CD4-positive, alpha-beta T cell treated with Interleukin-10 for 1 hour (primary cell): ENCODE results near the gene NIP7.
A peak's percentile ranks its signal among the peaks of the same experiment; 100 is the strongest.

Experiments used
- DNase-seq: peaks from one replicate; pipeline ENCODE4 v3.0.0-alpha.2; 2020

NIP7 gene

GRCh38 chr16:69319381-69319780 lies 20.2 kb upstream of the NIP7 start:
- DNase-seq: no peak

DNA sequence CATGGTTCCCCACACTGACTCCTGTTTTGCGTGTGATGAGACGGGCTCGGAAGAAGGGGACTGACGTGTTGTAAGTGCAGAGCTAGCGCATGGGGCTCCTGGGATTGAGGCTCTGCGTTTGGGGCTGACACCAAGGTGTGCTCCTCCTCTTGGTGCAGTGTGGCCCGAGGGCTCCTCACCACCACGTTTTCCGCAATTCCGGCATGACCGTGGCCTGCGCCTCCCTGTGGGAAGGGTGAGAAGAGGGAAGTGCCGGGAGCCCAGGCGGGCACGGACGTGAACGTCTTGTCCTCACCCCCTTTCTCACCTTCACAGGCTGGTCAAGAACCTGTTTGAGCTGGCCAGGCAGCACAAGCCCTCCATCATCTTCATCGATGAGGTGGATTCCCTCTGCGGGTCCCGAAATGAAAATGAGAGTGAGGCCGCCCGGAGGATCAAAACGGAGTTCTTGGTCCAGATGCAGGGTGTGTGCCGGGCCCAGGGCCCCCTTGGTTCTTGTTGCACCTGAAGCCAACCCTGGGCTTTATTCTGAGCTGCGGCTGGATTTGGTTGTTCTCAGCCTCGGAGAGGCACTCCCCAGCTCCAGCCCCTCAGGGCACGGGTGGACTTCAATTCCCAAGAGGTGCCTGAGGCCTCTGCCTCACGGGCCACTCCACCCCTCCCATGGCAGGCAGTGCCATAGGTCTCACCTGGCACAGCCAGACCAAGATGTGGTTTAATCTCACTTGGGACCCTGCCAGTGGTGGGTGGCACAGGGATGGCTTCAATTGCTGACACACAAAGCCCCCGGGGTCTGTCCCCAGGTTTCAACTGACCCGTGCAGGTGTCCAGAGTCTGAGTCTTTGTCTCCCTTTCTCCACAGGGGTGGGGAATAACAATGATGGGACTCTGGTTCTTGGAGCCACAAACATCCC lies 19.5 kb upstream of the NIP7 start:
- no peak for DNase-seq

GRCh38 chr16:69320740-69321073 lies 18.9 kb upstream of the NIP7 start:
- no peak for DNase-seq

DNA sequence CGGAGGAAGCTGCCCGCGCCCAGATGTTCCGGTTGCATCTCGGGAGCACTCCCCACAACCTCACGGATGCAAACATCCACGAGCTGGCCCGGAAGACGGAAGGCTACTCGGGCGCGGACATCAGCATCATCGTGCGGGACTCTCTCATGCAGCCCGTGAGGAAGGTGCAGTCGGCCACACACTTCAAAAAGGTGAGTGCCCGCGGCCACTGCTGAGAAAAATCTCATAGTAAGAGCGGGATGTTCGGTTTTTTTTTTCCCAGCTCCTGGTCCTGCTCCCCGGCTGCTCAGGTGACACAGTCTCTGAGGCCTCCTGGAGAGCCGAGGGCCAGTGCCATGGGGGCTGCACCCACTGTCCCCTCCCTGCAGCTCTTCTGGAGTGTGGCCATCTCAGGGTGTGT lies 18.5 kb upstream of the NIP7 start:
- no peak for DNase-seq

GRCh38 chr16:69322343-69322742 lies 17.2 kb upstream of the NIP7 start:
- no peak for DNase-seq

DNA sequence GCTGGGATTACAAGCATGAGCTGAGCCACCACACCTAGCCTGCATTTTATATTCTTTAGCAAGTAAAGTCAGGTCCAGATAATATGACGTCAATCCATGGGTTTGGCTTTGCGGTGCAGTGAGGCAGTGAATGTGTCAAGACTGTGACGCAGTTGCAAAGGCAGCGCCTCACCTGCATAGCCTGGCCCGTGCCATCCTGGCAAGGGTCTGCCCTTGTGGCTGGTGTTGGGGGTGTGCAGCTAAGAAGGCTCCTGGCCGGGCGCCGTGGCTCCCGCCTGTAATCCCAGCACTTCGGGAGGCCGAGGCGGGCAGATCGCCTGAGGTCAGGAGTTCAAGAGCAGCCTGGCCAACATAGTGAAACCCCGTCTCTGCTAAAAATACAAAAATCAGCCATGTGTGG lies 16.2 kb upstream of the NIP7 start:
- DNase-seq: no peak

GRCh38 chr16:69324013-69324531 lies 15.5 kb upstream of the NIP7 start:
- no peak for DNase-seq

DNA sequence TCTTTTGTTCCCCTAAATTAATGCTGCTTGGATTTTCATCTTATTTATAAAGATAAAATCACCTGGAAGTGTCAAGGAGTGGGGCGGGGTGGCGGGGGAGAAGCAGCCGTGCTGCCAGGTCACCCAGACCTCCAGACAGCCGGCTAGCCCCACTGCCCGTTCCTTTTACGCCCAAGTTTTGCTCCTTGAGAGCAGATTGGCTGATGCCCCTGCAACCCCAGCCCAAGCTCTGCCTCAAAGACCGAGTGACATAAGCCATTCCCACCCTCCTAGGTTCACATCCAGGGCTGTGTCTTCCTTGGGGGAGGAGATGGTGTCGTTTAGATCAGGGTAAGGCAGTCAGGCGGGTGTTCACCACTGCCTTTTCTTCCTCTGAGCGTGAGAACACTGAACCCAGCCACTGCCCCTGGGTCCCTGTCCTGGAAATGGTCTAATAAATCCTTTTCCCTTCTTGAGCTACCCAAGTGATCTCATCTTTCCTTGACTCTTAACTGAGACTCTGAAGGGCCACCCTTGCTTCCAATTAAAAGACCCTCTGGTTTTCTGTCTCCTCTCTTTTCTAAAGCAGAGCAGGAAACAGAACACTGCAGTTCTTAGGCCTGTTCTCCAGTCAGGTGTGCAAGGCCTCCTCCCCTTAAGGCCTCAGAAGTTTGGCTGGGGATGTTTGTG lies 14.9 kb upstream of the NIP7 start:
- no peak for DNase-seq

DNA sequence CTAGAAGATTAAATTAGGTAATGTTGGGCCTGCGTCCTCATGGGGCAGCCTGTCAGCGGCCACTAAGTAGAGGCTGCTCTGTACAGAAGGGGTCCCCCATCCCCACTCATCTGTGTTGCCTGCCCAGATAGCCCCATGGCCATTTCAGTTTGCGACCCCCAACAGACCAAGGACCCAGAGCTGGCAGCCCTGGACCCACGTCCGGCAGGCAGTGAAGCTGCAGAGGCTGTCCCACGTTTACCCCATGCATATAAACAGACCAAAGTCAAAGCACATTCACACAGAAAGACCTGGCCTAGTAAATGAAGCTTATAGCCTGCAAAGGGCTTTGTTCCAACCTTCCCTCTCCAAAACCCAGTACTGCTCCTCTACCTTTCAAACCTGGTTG lies 13.8 kb upstream of the NIP7 start:
- no peak for DNase-seq

GRCh38 chr16:69326172-69326873 lies 13.2 kb upstream of the NIP7 start:
- no peak for DNase-seq

DNA sequence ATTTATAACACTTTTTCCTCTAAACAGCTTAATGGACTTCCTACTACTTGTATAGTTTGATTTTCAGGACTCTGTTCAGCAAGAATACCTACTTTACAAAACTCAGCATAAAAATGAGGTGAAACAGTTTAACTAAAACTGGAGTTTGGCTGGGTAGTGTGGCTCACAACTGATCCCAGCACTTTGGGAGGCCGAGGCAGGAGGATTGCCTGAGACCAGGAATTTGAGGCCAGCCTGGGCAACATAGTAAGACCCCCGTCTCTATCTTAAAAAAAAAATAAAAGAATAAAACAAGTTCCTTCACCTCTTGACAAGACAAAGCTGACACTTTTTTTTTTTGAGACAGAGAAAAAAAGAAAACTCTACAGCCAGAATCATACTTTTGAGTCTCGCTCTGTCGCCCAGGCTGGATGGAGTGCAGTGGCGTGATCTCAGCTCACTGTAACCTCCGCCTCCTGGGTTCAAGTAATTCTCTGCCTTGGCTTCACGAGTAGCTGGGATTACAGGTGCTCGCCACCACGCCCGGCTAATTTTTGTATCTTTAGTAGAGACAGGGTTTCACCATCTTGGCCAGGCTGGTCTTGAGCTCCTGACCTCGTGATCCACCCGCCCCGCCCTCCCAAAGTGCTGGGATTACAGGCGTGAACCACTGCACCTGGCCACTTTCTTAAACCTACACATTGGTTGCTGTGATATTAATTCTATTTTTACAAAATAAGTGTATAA lies 11.8 kb upstream of the NIP7 start:
- DNase-seq: no peak

GRCh38 chr16:69328854-69329316 lies 10.7 kb upstream of the NIP7 start:
- no peak for DNase-seq

GRCh38 chr16:69329369-69330285 lies 9.9 kb upstream of the NIP7 start:
- no peak for DNase-seq

GRCh38 chr16:69330286-69331109 lies 9.1 kb upstream of the NIP7 start, which contains the start of gene PDF:
PDF (minus strand) TSS chr16:69330588; CDS start chr16:69330570, 18 bp downstream.
- DNase-seq: peak; percentile 83

- no peak for DNase-seq
Observed at GRCh38 chr16:69334696-69335095, 4.9 kb upstream of the NIP7 start.

DNA sequence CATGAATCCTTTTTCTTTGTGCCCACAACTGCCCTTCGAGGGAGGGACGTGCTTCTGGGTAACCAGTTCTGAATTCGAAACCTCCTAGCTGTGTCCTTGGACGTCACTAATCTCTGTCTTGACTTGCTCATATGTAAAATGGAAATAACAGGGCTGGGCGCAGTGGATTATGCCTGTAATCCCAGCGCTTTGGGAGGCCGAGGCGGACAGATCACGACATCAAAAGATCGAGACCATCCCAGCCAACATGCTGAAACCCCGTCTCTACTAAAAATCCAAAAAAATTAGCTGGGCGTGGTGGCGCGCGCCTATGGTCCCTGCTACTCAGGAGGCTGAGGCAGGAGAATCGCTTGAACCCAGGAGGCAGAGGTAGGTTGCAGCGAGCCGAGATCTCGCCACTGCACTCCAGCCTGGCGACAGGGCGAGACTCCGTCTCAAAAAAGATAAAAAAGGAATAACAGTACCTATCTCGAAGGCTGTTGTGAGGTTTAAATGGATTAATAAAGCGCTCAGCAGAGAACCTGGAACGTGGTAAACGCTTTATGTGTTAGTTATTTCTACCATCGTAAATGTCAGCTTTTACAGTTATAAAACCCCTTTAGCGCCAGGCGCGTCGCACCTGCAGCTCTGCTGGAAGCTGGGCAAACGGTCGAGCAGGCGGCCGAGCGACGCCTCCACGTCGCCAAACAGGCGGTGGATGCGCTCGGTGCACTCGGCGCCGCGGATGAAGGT lies 849 bp upstream of the NIP7 start:
- DNase-seq: no peak

DNA sequence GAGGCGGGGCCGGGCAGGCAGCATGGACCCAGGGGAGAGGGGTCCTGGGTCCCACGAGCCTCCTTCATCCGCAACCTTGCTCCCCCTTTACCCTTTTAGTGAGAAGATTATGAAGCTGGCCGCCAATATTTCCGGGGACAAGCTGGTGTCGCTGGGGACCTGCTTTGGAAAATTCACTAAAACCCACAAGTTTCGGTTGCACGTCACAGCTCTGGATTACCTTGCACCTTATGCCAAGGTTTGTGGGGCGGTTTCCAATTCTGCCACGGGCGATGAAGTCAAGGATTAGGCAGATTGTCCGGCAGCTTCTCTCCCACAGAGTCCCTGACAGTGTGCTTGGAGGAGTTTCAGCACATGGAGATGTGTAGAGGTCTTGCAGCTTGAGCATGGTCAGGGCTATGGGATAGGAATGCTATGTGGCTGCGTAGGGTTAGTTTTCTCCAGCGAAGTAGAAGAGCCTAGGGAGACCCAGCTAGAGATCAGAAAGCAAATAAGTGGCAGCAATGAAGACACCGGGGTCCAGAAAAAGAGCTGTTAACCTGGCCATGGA lies 598 bp downstream of the NIP7 start:
- no peak for DNase-seq

DNA sequence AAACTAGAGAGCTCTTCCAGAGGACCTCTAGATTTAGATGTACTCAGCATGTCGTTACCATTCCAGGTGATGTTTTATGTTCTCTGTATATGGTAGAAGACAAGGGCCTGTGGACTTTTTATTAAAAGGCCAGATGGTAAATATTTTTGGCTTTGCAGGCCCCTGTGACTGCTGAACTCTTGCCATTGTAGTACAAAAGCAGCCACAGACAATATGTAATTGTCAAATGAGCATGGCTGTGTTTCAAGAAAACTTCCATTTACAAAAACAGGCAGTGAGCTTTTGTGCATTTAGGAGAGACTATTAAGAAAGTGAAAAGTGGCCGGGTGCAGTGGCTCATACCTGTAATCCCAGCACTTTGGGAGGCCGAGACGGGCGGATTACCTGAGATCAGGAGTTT lies 4.6 kb downstream of the NIP7 start:
- DNase-seq: no peak

DNA sequence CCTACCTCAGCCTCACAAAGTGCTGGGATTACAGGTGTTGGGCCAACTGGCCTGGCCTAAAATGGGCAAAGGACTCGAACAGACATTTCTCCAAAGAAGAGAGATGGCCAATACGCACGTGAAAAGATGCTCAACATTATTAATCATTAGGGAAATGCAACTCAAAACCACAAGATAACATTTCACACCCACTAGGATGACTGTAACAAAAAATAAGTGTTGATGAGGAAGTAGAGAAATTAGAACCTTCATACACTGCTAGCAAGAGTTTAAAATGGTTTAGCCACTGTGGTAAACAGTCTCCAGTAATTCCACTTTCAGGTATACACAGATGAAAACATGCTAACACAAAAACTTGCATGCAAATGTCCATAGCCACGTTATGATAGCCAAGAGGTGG lies 6.4 kb downstream of the NIP7 start:
- DNase-seq: no peak

DNA sequence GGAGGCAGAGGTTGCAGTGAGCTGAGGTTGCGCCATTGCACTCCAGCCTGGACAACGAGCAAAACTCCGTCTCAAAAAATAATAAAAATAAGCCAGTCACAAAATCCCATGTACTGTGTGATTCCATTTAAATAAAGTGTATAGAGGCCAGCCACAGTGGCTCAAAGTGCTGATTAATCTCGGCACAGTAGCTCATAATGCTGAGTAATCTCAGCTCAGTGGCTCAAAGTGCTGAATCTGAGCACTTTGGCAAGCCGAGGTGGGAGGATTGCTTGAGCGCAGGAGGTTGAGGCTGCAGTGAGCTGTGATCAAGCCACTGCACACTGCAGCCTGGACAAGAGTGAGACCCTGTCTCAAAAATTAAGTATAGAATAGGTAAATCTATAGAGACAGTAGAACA lies 7.1 kb downstream of the NIP7 start:
- no peak for DNase-seq
